Loucy (cell line): ENCODE results near the gene PCSK2.

ENCODE experiments used
- H2AFZ ChIP-seq: fragments of 200-600 bp; sonication (generic); 2 replicates; pipeline ENCODE4 v1.6.0; 2016; ENCODE audit warnings: antibody characterized with exemption, mild to moderate bottlenecking, low read length, moderate library complexity
- H3F3A ChIP-seq: fragments of 200-600 bp; 2 replicates; pipeline ENCODE4 v1.6.0; 2016; ENCODE audit warnings: antibody characterized with exemption, low read depth, mild to moderate bottlenecking
- H3K27me3 ChIP-seq: fragments of 200-600 bp; sonication (generic); 2 replicates; pipeline ENCODE4 v1.6.1; 2014; ENCODE audit warnings: low read length, mild to moderate bottlenecking; ENCODE audit not compliant: insufficient read depth, poor library complexity, severe bottlenecking
- H3K36me3 ChIP-seq: fragments of 200-600 bp; sonication (generic); 2 replicates; pipeline ENCODE4 v1.6.1; 2016; ENCODE audit warnings: low read length; ENCODE audit not compliant: insufficient read depth
- H3K4me1 ChIP-seq: fragments of 200-600 bp; sonication (generic); 2 replicates; pipeline ENCODE4 v1.5.1; 2014; ENCODE audit warnings: low read length, mild to moderate bottlenecking; ENCODE audit not compliant: insufficient read depth, poor library complexity, severe bottlenecking
- H3K4me2 ChIP-seq: fragments of 200-600 bp; sonication (generic); 2 replicates; pipeline ENCODE4 v1.6.0; 2014; ENCODE audit warnings: antibody characterized with exemption, low read length, low read depth, mild to moderate bottlenecking; ENCODE audit not compliant: poor library complexity, severe bottlenecking
- H3K4me3 ChIP-seq: fragments of 200-600 bp; sonication (generic); 2 replicates; pipeline ENCODE4 v1.5.1; 2014; ENCODE audit warnings: low read length, mild to moderate bottlenecking, mixed read lengths; ENCODE audit not compliant: poor library complexity, severe bottlenecking
- H3K79me2 ChIP-seq: fragments of 200-600 bp; sonication (generic); 2 replicates; pipeline ENCODE4 v1.6.1; 2014; ENCODE audit warnings: low read length; ENCODE audit not compliant: insufficient read depth
- H3K9ac ChIP-seq: fragments of 200-600 bp; sonication (generic); 2 replicates; pipeline ENCODE4 v1.6.0; 2014; ENCODE audit warnings: mild to moderate bottlenecking, low read depth, low read length, moderate library complexity; ENCODE audit not compliant: poor library complexity, severe bottlenecking
- H3K9me2 ChIP-seq: fragments of 200-600 bp; sonication (generic); replicated peaks from 2 replicates; pipeline ENCODE4 v1.6.1; 2016; ENCODE audit warnings: low read depth, low read length, mixed read lengths
- H3K9me3 ChIP-seq: fragments of 200-600 bp; sonication (generic); 2 replicates; pipeline ENCODE4 v1.6.1; 2014; ENCODE audit warnings: mild to moderate bottlenecking, antibody characterized with exemption, low read length, low read depth; ENCODE audit not compliant: insufficient read depth
- H4K20me1 ChIP-seq: fragments of 200-600 bp; sonication (generic); 2 replicates; pipeline ENCODE4 v1.6.0; 2014; ENCODE audit warnings: antibody characterized with exemption, low read length, mild to moderate bottlenecking; ENCODE audit not compliant: insufficient read depth, poor library complexity, severe bottlenecking
- CTCF ChIP-seq: fragments of 200-600 bp; sonication (generic); conservative IDR thresholded peaks from 2 replicates; pipeline ENCODE4 v1.5.1; 2014; ENCODE audit warnings: mild to moderate bottlenecking, antibody characterized with exemption, low read length
- EZH2phosphoT487 ChIP-seq: fragments of 200-600 bp; IDR thresholded peaks from 2 replicates; pipeline ENCODE4 v1.6.1; 2018; ENCODE audit warnings: antibody characterized with exemption, mild to moderate bottlenecking, moderate library complexity, borderline replicate concordance

PCSK2 gene

GRCh38 chr20:17276101-17276500 lies 49.3 kb downstream of the PCSK2 start:
- H3K79me2 ChIP-seq: no peaks in the 10 kb centered on the region
- no peaks in the 10 kb centered on the region for H3K9me2 ChIP-seq
- no peak overlapping the region for H2AFZ ChIP-seq
- H3K9me3 ChIP-seq: no peaks in the 10 kb centered on the region
- H3K4me1 ChIP-seq: no peaks in the 10 kb centered on the region
- no peak overlapping the region for H3K9ac ChIP-seq
- no peaks in the 10 kb centered on the region for H4K20me1 ChIP-seq
- no peaks in the 10 kb centered on the region for H3F3A ChIP-seq
- no peaks in the 10 kb centered on the region for H3K27me3 ChIP-seq
- H3K4me3 ChIP-seq: no peak overlapping the region
- TF ChIP-seq CTCF: no peak
- no peak for TF ChIP-seq EZH2phosphoT487
- no peaks in the 10 kb centered on the region for H3K36me3 ChIP-seq
- no peak overlapping the region for H3K4me2 ChIP-seq

GRCh38 chr20:17281478-17281877 lies 54.6 kb downstream of the PCSK2 start:
- Histone ChIP-seq H3K9ac (no peak overlapping the region), H3K4me1 (no peaks in the 10 kb centered on the region), H3K36me3 (no peaks in the 10 kb centered on the region), H2AFZ (no peak overlapping the region), H3K79me2 (no peaks in the 10 kb centered on the region), H3K9me2 (no peaks in the 10 kb centered on the region), H3K4me3 (no peak overlapping the region), H3K4me2 (no peak overlapping the region), H3F3A (no peaks in the 10 kb centered on the region), H4K20me1 (no peaks in the 10 kb centered on the region), H3K27me3 (no peaks in the 10 kb centered on the region), H3K9me3 (no peaks in the 10 kb centered on the region)
- TF ChIP-seq EZH2phosphoT487 (no peak), CTCF (peak; percentile 58)

- no peaks in the 10 kb centered on the region for H3K79me2 ChIP-seq
- H2AFZ ChIP-seq: no peak overlapping the region
- no peaks in the 10 kb centered on the region for H4K20me1 ChIP-seq
- no peak for TF ChIP-seq EZH2phosphoT487
- no peak for TF ChIP-seq CTCF
- no peaks in the 10 kb centered on the region for H3K9me2 ChIP-seq
- no peak overlapping the region for H3K9ac ChIP-seq
- H3K9me3 ChIP-seq: no peaks in the 10 kb centered on the region
- no peaks in the 10 kb centered on the region for H3K4me1 ChIP-seq
- H3K4me3 ChIP-seq: no peak overlapping the region
- H3K4me2 ChIP-seq: no peak overlapping the region
- no peaks in the 10 kb centered on the region for H3K27me3 ChIP-seq
- H3K36me3 ChIP-seq: no peaks in the 10 kb centered on the region
- no peaks in the 10 kb centered on the region for H3F3A ChIP-seq
These were observed 55.7 kb downstream of the PCSK2 start for GRCh38 chr20:17282501-17282900.
